GM21529 (cell line): Measurements from ENCODE around the gene MED16.
"Not testable (repeated sequence)": the region's sequence is repeated elsewhere in the genome, so short reads cannot be mapped to it uniquely, and the experiment has no call there.

Experiments used
- ATAC-seq: cut with Tn5 transposase; IDR thresholded peaks from one replicate; pipeline ENCODE4 v1.9.1; 2021; ENCODE audit not compliant: unreplicated experiment

The MED16 gene

GRCh38 chr19:855142-855541, 37.8 kb downstream of the MED16 start:
- ATAC-seq, result no peak

- no peak for ATAC-seq
Measured at GRCh38 chr19:854549-854948, 38.4 kb downstream of the MED16 start.

GRCh38 chr19:853614-854220, 39.3 kb downstream of the MED16 start:
- not testable (repeated sequence) for ATAC-seq

- ATAC-seq, result no peak
Measured at GRCh38 chr19:853014-853585, 39.9 kb downstream of the MED16 start.

- ATAC-seq, result no peak
Measured at GRCh38 chr19:852136-853013, 40.6 kb downstream of the MED16 start, which contains the start of gene ELANE. Gene ELANE (plus strand): TSS chr19:852303. CDS start chr19:852329, 26 bp downstream.

GRCh38 chr19:850979-851335, 42.0 kb downstream of the MED16 start:
- ATAC-seq, result no peak

GRCh38 chr19:850221-850978, 42.6 kb downstream of the MED16 start:
- ATAC-seq, result no peak

GRCh38 chr19:849195-849594, 43.8 kb downstream of the MED16 start:
- ATAC-seq, result not testable (repeated sequence)

GRCh38 chr19:848386-848921, 44.5 kb downstream of the MED16 start:
- ATAC-seq, result no peak

- ATAC-seq, result no peak
Measured at GRCh38 chr19:845707-846521, 47.1 kb downstream of the MED16 start.

GRCh38 chr19:844546-844971, 48.4 kb downstream of the MED16 start:
- no peak for ATAC-seq

- ATAC-seq, result no peak
Measured at GRCh38 chr19:843836-844545, 49.0 kb downstream of the MED16 start.

GRCh38 chr19:843180-843835, 49.7 kb downstream of the MED16 start:
- ATAC-seq, result no peak

GRCh38 chr19:842802-843179, 50.2 kb downstream of the MED16 start:
- not testable (repeated sequence) for ATAC-seq

GRCh38 chr19:840519-841206, 52.3 kb downstream of the MED16 start, which contains the start of gene PRTN3:
Gene PRTN3 (plus strand): TSS chr19:840999. CDS start chr19:841009, 10 bp downstream.
- no peak for ATAC-seq

GRCh38 chr19:835210-835810, 57.7 kb downstream of the MED16 start:
- no peak for ATAC-seq

- ATAC-seq, result no peak
Measured at GRCh38 chr19:834216-834615, 58.8 kb downstream of the MED16 start.
